Measurements from ENCODE around the gene METTL24.
"Not testable (repeated sequence)": the region's sequence is repeated elsewhere in the genome, so short reads cannot be mapped to it uniquely, and the experiment has no call there.

Gene METTL24

GRCh38 chr6:110360676-110361075, 2.5 kb upstream of the METTL24 start:
- no peak for DNase-seq (ENCODE audit: low read depth in 2 of 2)

GRCh38 chr6:110359556-110359955, 1.4 kb upstream of the METTL24 start:
- no peak for DNase-seq (ENCODE audit: low read depth in 2 of 2)

GRCh38 chr6:110358553-110359160, 508 bp upstream of the METTL24 start:
- DNase-seq (ENCODE audit: low read depth in 2 of 2): no peak

GRCh38 chr6:110357298-110357663, 868 bp downstream of the METTL24 start:
- no peak for DNase-seq (ENCODE audit: low read depth in 2 of 2)

GRCh38 chr6:110356778-110357177, 1.4 kb downstream of the METTL24 start:
- no peak for DNase-seq (ENCODE audit: low read depth in 2 of 2)

GRCh38 chr6:110355727-110356126, 2.4 kb downstream of the METTL24 start:
- DNase-seq (ENCODE audit: low read depth in 2 of 2): no peak

- DNase-seq (ENCODE audit: low read depth in 2 of 2): no peak
Measured at GRCh38 chr6:110355022-110355421, 3.1 kb downstream of the METTL24 start.

GRCh38 chr6:110354153-110354552, 4.0 kb downstream of the METTL24 start:
- no peak for DNase-seq (ENCODE audit: low read depth in 2 of 2)

GRCh38 chr6:110353457-110354001, 4.6 kb downstream of the METTL24 start:
- no peak for DNase-seq (ENCODE audit: low read depth in 2 of 2)

GRCh38 chr6:110352563-110353262, 5.4 kb downstream of the METTL24 start:
- no peak for DNase-seq (ENCODE audit: low read depth in 2 of 2)

GRCh38 chr6:110351986-110352385, 6.2 kb downstream of the METTL24 start:
- DNase-seq (ENCODE audit: low read depth in 2 of 2): no peak

GRCh38 chr6:110351546-110351945, 6.6 kb downstream of the METTL24 start:
- no peak for DNase-seq (ENCODE audit: low read depth in 2 of 2)

- DNase-seq (ENCODE audit: low read depth in 2 of 2): not testable (repeated sequence)
Measured at GRCh38 chr6:110350593-110350992, 7.6 kb downstream of the METTL24 start.

- DNase-seq (ENCODE audit: low read depth in 2 of 2): no peak
Measured at GRCh38 chr6:110348961-110349690, 9.0 kb downstream of the METTL24 start.

- DNase-seq (ENCODE audit: low read depth in 2 of 2): no peak
Measured at GRCh38 chr6:110345025-110345424, 13.1 kb downstream of the METTL24 start.

- no peak for DNase-seq (ENCODE audit: low read depth in 2 of 2)
Measured at GRCh38 chr6:110342759-110343158, 15.4 kb downstream of the METTL24 start.

GRCh38 chr6:110341663-110342596, 16.2 kb downstream of the METTL24 start:
- DNase-seq (ENCODE audit: low read depth in 2 of 2): no peak

- DNase-seq (ENCODE audit: low read depth in 2 of 2): no peak
Measured at GRCh38 chr6:110341067-110341466, 17.1 kb downstream of the METTL24 start.

GRCh38 chr6:110340392-110340965, 17.7 kb downstream of the METTL24 start:
- DNase-seq (ENCODE audit: low read depth in 2 of 2): no peak

GRCh38 chr6:110338820-110339470, 19.2 kb downstream of the METTL24 start:
- no peak for DNase-seq (ENCODE audit: low read depth in 2 of 2)

- DNase-seq (ENCODE audit: low read depth in 2 of 2): no peak
Measured at GRCh38 chr6:110337486-110337885, 20.7 kb downstream of the METTL24 start.
